ENCODE results near the gene CAPZB. TPM values are rescaled to one million over a fixed set of nuclear protein-coding genes. Genes with fewer than 3 reads are reported as not detected.

The CAPZB gene
- total RNA-seq, 1 donor from 2014 or later, result 264 TPM

- H3K36me3 Mint-ChIP-seq, result peaks cover 4% of the 10 kb centered on the region
These were observed 34.4 kb downstream of the CAPZB start for GRCh38 chr1:19450811-19451515.

GRCh38 chr1:19449454-19450228 lies 35.7 kb downstream of the CAPZB start:
- H3K27ac Mint-ChIP-seq, result peak overlapping the region; percentile 82
- peaks cover 72% of the 10 kb centered on the region for H3K4me1 Mint-ChIP-seq (ENCODE audit: unreplicated experiment)
- H3K9me3 Mint-ChIP-seq, result no peaks in the 10 kb centered on the region
- peaks cover 4% of the 10 kb centered on the region for H3K36me3 Mint-ChIP-seq
- H3K27me3 Mint-ChIP-seq, result no peaks in the 10 kb centered on the region
- no peak for DNase-seq (ENCODE audit: extremely low spot score, unreplicated experiment)
- no peak overlapping the region for H3K4me3 Mint-ChIP-seq
- TF ChIP-seq CTCF (conservative IDR thresholded peaks at IDR 0.05), result no peak

More at GRCh38 chr1:19450811-19451515, 34.4 kb downstream of the CAPZB start:
- Mint-ChIP-seq H3K9me3 (no peaks in the 10 kb centered on the region), H3K27ac (peak overlapping the region; percentile 12), H3K4me3 (peak overlapping the region; percentile 44), H3K4me1 (ENCODE audit: unreplicated experiment) (peaks cover 77% of the 10 kb centered on the region), H3K27me3 (no peaks in the 10 kb centered on the region)
- DNase-seq (ENCODE audit: extremely low spot score, unreplicated experiment), result no peak
- no peak for TF ChIP-seq CTCF (conservative IDR thresholded peaks at IDR 0.05)

GRCh38 chr1:19448491-19449439 lies 36.6 kb downstream of the CAPZB start:
- Mint-ChIP-seq H3K9me3 (no peaks in the 10 kb centered on the region), H3K27ac (peak overlapping the region; percentile 82), H3K36me3 (peaks cover 4% of the 10 kb centered on the region), H3K4me3 (peak overlapping the region; percentile 64), H3K4me1 (ENCODE audit: unreplicated experiment) (peaks cover 68% of the 10 kb centered on the region), H3K27me3 (no peaks in the 10 kb centered on the region)
- TF ChIP-seq CTCF (conservative IDR thresholded peaks at IDR 0.05), result no peak
- peak; percentile 79 for DNase-seq (ENCODE audit: extremely low spot score, unreplicated experiment)

GRCh38 chr1:19447550-19447949 lies 37.8 kb downstream of the CAPZB start:
- Mint-ChIP-seq H3K9me3 (no peaks in the 10 kb centered on the region), H3K4me1 (ENCODE audit: unreplicated experiment) (peaks cover 67% of the 10 kb centered on the region), H3K27me3 (no peaks in the 10 kb centered on the region), H3K36me3 (peaks cover 4% of the 10 kb centered on the region), H3K27ac (peak overlapping the region; percentile 61), H3K4me3 (no peak overlapping the region)
- DNase-seq (ENCODE audit: extremely low spot score, unreplicated experiment), result no peak
- TF ChIP-seq CTCF (conservative IDR thresholded peaks at IDR 0.05), result no peak
